WTC11 (cell line): ENCODE results near the gene HRAS. TPM values are rescaled to one million over a fixed set of nuclear protein-coding genes. Genes with fewer than 3 reads are reported as not detected.
A peak's percentile ranks its signal among the peaks of the same experiment; 100 is the strongest.

Source experiments
- ATAC-seq: fragments of 200-7000 bp; cut with Tn5 transposase; 2 replicates; pipeline ENCODE4 v1.10.0; 2021; ENCODE audit warnings: mild to moderate bottlenecking, moderate library complexity
- CTCF ChIA-PET: fragments of 300-600 bp; sonication (Branson Sonifier 250); formaldehyde crosslinking; loops from one replicate; lab custom pipeline; 2021; ENCODE audit warnings: antibody characterized with exemption; lab: Charles Lee
- POLR2A ChIA-PET: fragments of 350-600 bp; sonication (Branson Sonifier 250); formaldehyde crosslinking; loops from one replicate; lab custom pipeline; 2021; ENCODE audit warnings: antibody characterized with exemption; lab: Charles Lee
- DNase-seq: peaks from one replicate; pipeline ENCODE4 v3.0.0; 2021; ENCODE audit warnings: low spot score
- H3K27ac Mint-ChIP-seq: 2 replicates; pipeline ENCODE4 v1.8.0; 2021; ENCODE audit warnings: mixed read lengths
- H3K27me3 Mint-ChIP-seq: 2 replicates; pipeline ENCODE4 v1.8.0; 2021; ENCODE audit warnings: low read depth, mild to moderate bottlenecking, moderate library complexity, mixed read lengths
- H3K36me3 Mint-ChIP-seq: 2 replicates; pipeline ENCODE4 v1.8.0; 2021; ENCODE audit warnings: mixed read lengths
- H3K4me1 Mint-ChIP-seq: 2 replicates; pipeline ENCODE4 v1.8.0; 2022; ENCODE audit warnings: mixed read lengths
- H3K4me3 Mint-ChIP-seq: 2 replicates; pipeline ENCODE4 v1.8.0; 2021; ENCODE audit warnings: mild to moderate bottlenecking, moderate library complexity, mixed read lengths
- H3K9me3 Mint-ChIP-seq: 2 replicates; pipeline ENCODE4 v1.8.0; 2021; ENCODE audit warnings: mixed read lengths
- CREB1 ChIP-seq: sonication (generic); formaldehyde crosslinking; IDR thresholded peaks from 2 replicates; pipeline ENCODE4 v1.8.0; 2023; ENCODE audit warnings: mild to moderate bottlenecking, missing genetic modification reagents
- CREM ChIP-seq: sonication (generic); formaldehyde crosslinking; IDR thresholded peaks from 2 replicates; pipeline ENCODE4 v1.8.1; 2022; ENCODE audit warnings: mild to moderate bottlenecking, missing genetic modification reagents, moderate library complexity
- EMX1 ChIP-seq: fragments of 250-450 bp; sonication (Bioruptor Pico); IDR thresholded peaks from 2 replicates; pipeline ENCODE4 v1.8.0; 2021; ENCODE audit warnings: mild to moderate bottlenecking
- FOXP1 ChIP-seq: sonication (generic); formaldehyde crosslinking; IDR thresholded peaks from 2 replicates; pipeline ENCODE4 v1.8.0; 2022; ENCODE audit warnings: missing genetic modification reagents, mild to moderate bottlenecking, moderate library complexity, borderline replicate concordance
- GRHL2 ChIP-seq: fragments of 250-450 bp; sonication (Bioruptor Pico); IDR thresholded peaks from 2 replicates; pipeline ENCODE4 v1.8.0; 2022; ENCODE audit warnings: mild to moderate bottlenecking, moderate library complexity; ENCODE audit not compliant: insufficient replicate concordance, severe bottlenecking
- JAZF1 ChIP-seq: fragments of 250-450 bp; sonication (Bioruptor Pico); IDR thresholded peaks from 2 replicates; pipeline ENCODE4 v1.9.0; 2021; ENCODE audit warnings: moderate library complexity, mild to moderate bottlenecking, inconsistent platforms
- JUN ChIP-seq: sonication (generic); formaldehyde crosslinking; IDR thresholded peaks from 2 replicates; pipeline ENCODE4 v1.8.0; 2023; ENCODE audit warnings: mild to moderate bottlenecking, missing genetic modification reagents
- RELA ChIP-seq: sonication (generic); formaldehyde crosslinking; IDR thresholded peaks from 2 replicates; pipeline ENCODE4 v1.8.1; 2022; ENCODE audit warnings: missing genetic modification reagents, mild to moderate bottlenecking, borderline replicate concordance
- ZNF121 ChIP-seq: sonication (generic); formaldehyde crosslinking; IDR thresholded peaks from 2 replicates; pipeline ENCODE4 v1.8.0; 2023; ENCODE audit warnings: missing genetic modification reagents
- ZNF138 ChIP-seq: sonication (generic); formaldehyde crosslinking; conservative IDR thresholded peaks from 2 replicates; pipeline ENCODE4 v1.8.1; 2022; ENCODE audit warnings: mild to moderate bottlenecking, moderate library complexity, missing genetic modification reagents
- ZNF219 ChIP-seq: sonication (generic); formaldehyde crosslinking; IDR thresholded peaks from 2 replicates; pipeline ENCODE4 v1.8.0; 2023; ENCODE audit warnings: missing genetic modification reagents, mild to moderate bottlenecking, borderline replicate concordance
- total RNA-seq: library from RNA; stranded (reverse); gene quantifications from 3 replicates; pipeline ENCODE4 v1.2.3, GENCODE V29; 2021
- TF ChIP-seq, protein P1 (sequence below): fragments of 250-450 bp; sonication (Bioruptor Pico); conservative IDR thresholded peaks from 2 replicates; pipeline ENCODE4 v1.9.0; 2021; ENCODE audit warnings: mild to moderate bottlenecking
- TF ChIP-seq, protein P2 (sequence below): sonication (generic); formaldehyde crosslinking; IDR thresholded peaks from 2 replicates; pipeline ENCODE4 v1.8.0; 2022; ENCODE audit warnings: mild to moderate bottlenecking, missing genetic modification reagents
- TF ChIP-seq, protein P3 (sequence below): sonication (generic); formaldehyde crosslinking; IDR thresholded peaks from 2 replicates; pipeline ENCODE4 v1.8.0; 2022; ENCODE audit warnings: mild to moderate bottlenecking, missing genetic modification reagents
- TF ChIP-seq, protein P4 (sequence below): fragments of 200-600 bp; IDR thresholded peaks from 2 replicates; pipeline ENCODE4 v1.8.0; 2022; ENCODE audit warnings: antibody characterized with exemption
- TF ChIP-seq, protein P5 (sequence below): fragments of 250-450 bp; sonication (Bioruptor Pico); IDR thresholded peaks from 2 replicates; pipeline ENCODE4 v1.9.0; 2021; ENCODE audit warnings: mild to moderate bottlenecking, borderline replicate concordance
- TF ChIP-seq, protein P6 (sequence below): fragments of 250-450 bp; sonication (Bioruptor Pico); IDR thresholded peaks from 2 replicates; pipeline ENCODE4 v1.9.0; 2021; ENCODE audit warnings: mild to moderate bottlenecking
- TF ChIP-seq, protein P7 (sequence below): sonication (generic); formaldehyde crosslinking; conservative IDR thresholded peaks from 2 replicates; pipeline ENCODE4 v1.8.1; 2023; ENCODE audit warnings: mild to moderate bottlenecking, low read depth, missing genetic modification reagents, moderate library complexity

The HRAS gene
- total RNA-seq, 1 experiment from 2014 or later, result 62.4 TPM

DNA sequence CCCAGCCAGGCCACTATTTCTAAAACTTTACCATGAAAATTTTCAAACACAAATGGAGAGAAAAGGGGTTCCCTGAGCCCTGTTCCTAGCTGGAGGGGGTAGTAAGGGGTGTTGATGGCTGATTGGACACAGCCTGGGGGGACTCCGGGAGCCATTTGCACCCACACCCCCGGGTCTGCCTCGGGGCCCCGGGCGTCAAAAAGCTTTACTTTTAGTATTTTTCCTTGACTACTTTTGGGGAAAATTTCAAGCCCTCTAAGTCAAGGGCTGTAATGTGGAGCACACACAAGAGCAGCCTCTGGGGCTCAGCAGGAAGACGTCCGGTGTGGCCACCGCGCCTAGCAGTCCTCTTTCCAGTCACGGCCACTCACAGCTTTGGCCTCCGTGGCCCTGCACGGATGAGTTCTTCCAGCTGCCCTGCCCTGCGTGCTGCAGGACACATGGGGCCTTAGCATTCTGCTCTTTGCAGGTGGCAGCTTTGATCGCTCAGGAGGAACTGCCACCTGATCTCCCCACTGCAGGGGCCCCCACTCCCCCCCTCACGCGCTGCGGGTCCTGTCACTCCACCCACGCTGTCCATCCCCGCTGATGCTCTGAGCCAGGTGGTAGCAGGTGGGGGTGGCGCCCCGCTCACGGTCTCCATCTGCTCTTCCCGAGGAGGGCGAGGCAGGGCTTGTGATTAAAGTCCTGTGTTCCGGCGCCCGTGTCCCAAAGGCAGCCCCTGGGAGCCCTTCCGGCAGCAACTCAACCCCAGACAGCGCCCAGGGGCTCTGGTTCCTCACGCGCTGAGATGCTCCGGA, 42.7 kb downstream of the HRAS start:
- DNase-seq, result no peak
- Mint-ChIP-seq H3K9me3 (peaks cover 11% of the 10 kb centered on the region), H3K4me3 (no peak overlapping the region), H3K4me1 (no peaks in the 10 kb centered on the region), H3K36me3 (peaks cover 32% of the 10 kb centered on the region), H3K27ac (0 out of 2 replicates have a peak overlapping the region, but pooled peaks have one; percentile 72), H3K27me3 (peaks cover under 1% of the 10 kb centered on the region; the same call in 1 of the 2 replicates)
- CTCF ChIA-PET, result interaction anchor here (1.0 to 1.4 kb wide), 2 partner anchors 11 to 26 kb away, joined by 3 to 6 read pairs; no protein-coding TSS in a partner anchor
- ATAC-seq, result no peak
- POLR2A ChIA-PET, result no interaction called here
- TF ChIP-seq CREB1 (CRISPR knock-in tag) (no peak), ZNF121 (CRISPR knock-in tag) (no peak), EMX1 (CRISPR knock-in tag) (no peak)
- TF ChIP-seq, protein P1, sequence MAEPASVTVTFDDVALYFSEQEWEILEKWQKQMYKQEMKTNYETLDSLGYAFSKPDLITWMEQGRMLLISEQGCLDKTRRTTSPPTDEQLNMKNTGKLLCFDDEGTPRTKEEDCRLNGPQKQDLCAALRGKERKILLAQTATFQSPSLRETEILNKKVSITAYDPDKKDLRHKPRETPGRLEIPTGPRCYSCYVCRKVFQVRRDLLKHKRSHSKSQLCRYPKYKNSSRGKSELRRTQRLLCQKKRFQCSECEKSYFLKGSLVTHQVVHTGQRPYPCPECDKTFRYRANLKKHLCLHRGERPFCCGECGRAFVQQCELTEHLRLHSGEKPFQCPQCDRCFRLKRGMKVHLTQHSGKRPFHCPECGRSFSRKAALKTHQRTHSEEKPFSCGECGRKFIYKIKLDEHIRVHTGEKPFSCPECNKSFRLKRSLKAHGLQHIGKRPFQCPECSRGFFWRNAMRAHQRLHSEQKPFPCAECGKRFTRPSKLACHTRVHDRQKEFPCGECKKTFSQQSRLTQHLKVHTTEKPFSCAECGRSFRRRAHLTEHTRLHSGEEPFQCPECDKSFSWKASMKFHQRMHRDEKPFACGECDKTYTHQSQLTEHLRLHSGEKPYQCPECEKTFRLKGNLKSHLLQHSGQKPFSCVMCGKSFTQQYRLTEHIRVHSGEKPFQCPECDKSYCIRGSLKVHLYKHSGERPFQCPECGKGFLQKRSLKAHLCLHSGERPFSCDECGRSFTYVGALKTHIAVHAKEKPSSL (CRISPR knock-in tag), result no peak
- TF ChIP-seq, protein P2, sequence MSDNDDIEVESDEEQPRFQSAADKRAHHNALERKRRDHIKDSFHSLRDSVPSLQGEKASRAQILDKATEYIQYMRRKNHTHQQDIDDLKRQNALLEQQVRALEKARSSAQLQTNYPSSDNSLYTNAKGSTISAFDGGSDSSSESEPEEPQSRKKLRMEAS, result no peak
- TF ChIP-seq, protein P3, sequence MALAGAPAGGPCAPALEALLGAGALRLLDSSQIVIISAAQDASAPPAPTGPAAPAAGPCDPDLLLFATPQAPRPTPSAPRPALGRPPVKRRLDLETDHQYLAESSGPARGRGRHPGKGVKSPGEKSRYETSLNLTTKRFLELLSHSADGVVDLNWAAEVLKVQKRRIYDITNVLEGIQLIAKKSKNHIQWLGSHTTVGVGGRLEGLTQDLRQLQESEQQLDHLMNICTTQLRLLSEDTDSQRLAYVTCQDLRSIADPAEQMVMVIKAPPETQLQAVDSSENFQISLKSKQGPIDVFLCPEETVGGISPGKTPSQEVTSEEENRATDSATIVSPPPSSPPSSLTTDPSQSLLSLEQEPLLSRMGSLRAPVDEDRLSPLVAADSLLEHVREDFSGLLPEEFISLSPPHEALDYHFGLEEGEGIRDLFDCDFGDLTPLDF, result no peak

DNA sequence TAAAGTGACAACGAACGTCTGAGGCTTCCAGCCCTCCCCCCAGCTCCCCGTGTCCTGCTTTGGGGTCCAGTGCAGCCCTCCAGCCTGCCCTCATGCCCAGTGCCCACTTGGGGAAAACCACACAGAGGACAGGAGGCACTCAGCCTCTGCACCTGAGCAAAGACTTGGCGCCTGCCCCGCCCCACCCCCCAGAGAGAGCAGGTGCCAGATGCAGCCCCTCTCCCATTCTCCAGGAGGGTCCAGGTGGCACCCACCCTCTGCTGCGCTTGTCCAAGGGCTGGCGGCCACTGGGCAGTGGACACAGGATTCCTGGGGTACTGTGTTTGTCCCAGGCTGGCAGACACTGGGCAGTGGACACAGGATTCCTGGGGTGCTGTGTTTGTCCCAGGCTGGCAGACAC, 44.0 kb downstream of the HRAS start:
- ATAC-seq, result no peak
- no peak overlapping the region for H3K27ac Mint-ChIP-seq
- TF ChIP-seq RELA (CRISPR knock-in tag) (no peak), FOXP1 (CRISPR knock-in tag) (no peak), JAZF1 (no peak), CREM (CRISPR knock-in tag) (no peak), ZNF138 (CRISPR knock-in tag) (no peak), JUN (no peak), GRHL2 (no peak), ZNF219 (CRISPR knock-in tag) (no peak)
- TF ChIP-seq, protein P4, sequence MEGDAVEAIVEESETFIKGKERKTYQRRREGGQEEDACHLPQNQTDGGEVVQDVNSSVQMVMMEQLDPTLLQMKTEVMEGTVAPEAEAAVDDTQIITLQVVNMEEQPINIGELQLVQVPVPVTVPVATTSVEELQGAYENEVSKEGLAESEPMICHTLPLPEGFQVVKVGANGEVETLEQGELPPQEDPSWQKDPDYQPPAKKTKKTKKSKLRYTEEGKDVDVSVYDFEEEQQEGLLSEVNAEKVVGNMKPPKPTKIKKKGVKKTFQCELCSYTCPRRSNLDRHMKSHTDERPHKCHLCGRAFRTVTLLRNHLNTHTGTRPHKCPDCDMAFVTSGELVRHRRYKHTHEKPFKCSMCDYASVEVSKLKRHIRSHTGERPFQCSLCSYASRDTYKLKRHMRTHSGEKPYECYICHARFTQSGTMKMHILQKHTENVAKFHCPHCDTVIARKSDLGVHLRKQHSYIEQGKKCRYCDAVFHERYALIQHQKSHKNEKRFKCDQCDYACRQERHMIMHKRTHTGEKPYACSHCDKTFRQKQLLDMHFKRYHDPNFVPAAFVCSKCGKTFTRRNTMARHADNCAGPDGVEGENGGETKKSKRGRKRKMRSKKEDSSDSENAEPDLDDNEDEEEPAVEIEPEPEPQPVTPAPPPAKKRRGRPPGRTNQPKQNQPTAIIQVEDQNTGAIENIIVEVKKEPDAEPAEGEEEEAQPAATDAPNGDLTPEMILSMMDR, result no peak
- TF ChIP-seq, protein P5, sequence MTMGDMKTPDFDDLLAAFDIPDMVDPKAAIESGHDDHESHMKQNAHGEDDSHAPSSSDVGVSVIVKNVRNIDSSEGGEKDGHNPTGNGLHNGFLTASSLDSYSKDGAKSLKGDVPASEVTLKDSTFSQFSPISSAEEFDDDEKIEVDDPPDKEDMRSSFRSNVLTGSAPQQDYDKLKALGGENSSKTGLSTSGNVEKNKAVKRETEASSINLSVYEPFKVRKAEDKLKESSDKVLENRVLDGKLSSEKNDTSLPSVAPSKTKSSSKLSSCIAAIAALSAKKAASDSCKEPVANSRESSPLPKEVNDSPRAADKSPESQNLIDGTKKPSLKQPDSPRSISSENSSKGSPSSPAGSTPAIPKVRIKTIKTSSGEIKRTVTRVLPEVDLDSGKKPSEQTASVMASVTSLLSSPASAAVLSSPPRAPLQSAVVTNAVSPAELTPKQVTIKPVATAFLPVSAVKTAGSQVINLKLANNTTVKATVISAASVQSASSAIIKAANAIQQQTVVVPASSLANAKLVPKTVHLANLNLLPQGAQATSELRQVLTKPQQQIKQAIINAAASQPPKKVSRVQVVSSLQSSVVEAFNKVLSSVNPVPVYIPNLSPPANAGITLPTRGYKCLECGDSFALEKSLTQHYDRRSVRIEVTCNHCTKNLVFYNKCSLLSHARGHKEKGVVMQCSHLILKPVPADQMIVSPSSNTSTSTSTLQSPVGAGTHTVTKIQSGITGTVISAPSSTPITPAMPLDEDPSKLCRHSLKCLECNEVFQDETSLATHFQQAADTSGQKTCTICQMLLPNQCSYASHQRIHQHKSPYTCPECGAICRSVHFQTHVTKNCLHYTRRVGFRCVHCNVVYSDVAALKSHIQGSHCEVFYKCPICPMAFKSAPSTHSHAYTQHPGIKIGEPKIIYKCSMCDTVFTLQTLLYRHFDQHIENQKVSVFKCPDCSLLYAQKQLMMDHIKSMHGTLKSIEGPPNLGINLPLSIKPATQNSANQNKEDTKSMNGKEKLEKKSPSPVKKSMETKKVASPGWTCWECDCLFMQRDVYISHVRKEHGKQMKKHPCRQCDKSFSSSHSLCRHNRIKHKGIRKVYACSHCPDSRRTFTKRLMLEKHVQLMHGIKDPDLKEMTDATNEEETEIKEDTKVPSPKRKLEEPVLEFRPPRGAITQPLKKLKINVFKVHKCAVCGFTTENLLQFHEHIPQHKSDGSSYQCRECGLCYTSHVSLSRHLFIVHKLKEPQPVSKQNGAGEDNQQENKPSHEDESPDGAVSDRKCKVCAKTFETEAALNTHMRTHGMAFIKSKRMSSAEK, result no peak
- TF ChIP-seq, protein P6, sequence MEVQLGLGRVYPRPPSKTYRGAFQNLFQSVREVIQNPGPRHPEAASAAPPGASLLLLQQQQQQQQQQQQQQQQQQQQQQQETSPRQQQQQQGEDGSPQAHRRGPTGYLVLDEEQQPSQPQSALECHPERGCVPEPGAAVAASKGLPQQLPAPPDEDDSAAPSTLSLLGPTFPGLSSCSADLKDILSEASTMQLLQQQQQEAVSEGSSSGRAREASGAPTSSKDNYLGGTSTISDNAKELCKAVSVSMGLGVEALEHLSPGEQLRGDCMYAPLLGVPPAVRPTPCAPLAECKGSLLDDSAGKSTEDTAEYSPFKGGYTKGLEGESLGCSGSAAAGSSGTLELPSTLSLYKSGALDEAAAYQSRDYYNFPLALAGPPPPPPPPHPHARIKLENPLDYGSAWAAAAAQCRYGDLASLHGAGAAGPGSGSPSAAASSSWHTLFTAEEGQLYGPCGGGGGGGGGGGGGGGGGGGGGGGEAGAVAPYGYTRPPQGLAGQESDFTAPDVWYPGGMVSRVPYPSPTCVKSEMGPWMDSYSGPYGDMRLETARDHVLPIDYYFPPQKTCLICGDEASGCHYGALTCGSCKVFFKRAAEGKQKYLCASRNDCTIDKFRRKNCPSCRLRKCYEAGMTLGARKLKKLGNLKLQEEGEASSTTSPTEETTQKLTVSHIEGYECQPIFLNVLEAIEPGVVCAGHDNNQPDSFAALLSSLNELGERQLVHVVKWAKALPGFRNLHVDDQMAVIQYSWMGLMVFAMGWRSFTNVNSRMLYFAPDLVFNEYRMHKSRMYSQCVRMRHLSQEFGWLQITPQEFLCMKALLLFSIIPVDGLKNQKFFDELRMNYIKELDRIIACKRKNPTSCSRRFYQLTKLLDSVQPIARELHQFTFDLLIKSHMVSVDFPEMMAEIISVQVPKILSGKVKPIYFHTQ (CRISPR knock-in tag), result no peak
- TF ChIP-seq, protein P7, sequence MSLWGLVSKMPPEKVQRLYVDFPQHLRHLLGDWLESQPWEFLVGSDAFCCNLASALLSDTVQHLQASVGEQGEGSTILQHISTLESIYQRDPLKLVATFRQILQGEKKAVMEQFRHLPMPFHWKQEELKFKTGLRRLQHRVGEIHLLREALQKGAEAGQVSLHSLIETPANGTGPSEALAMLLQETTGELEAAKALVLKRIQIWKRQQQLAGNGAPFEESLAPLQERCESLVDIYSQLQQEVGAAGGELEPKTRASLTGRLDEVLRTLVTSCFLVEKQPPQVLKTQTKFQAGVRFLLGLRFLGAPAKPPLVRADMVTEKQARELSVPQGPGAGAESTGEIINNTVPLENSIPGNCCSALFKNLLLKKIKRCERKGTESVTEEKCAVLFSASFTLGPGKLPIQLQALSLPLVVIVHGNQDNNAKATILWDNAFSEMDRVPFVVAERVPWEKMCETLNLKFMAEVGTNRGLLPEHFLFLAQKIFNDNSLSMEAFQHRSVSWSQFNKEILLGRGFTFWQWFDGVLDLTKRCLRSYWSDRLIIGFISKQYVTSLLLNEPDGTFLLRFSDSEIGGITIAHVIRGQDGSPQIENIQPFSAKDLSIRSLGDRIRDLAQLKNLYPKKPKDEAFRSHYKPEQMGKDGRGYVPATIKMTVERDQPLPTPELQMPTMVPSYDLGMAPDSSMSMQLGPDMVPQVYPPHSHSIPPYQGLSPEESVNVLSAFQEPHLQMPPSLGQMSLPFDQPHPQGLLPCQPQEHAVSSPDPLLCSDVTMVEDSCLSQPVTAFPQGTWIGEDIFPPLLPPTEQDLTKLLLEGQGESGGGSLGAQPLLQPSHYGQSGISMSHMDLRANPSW (CRISPR knock-in tag), result no peak

More for the DNA sequence above, 44.0 kb downstream of the HRAS start:
- DNase-seq, result no peak
- Mint-ChIP-seq H3K4me3 (no peak overlapping the region), H3K9me3 (no peaks in the 10 kb centered on the region), H3K27me3 (no peaks in the 10 kb centered on the region), H3K4me1 (no peaks in the 10 kb centered on the region), H3K36me3 (peaks cover 20% of the 10 kb centered on the region)
- ChIA-PET CTCF (no interaction called here), POLR2A (no interaction called here)
